Mucosa of rectum (tissue), 2 donors: ENCODE measurements around the gene BICD2.
"Not testable (repeated sequence)": the region's sequence is repeated elsewhere in the genome, so short reads cannot be mapped to it uniquely, and the experiment has no call there.

ENCODE experiments used
- H3K27ac ChIP-seq, 2 donors: one replicate each; pipeline ENCODE4 v1.7.0; 2013; ENCODE audit warnings: inconsistent platforms in 2 of 2, low read depth in 2 of 2, low read length in 2 of 2
- H3K27me3 ChIP-seq, 2 donors: one replicate each; pipeline ENCODE4 v1.7.0; 2013; ENCODE audit warnings: low read length in 2 of 2; ENCODE audit not compliant: control insufficient read depth in 2 of 2, insufficient read depth in 2 of 2
- H3K36me3 ChIP-seq, 2 donors: one replicate each; pipeline ENCODE4 v1.7.0; 2013; ENCODE audit warnings: low read length in 2 of 2; ENCODE audit not compliant: control insufficient read depth in 2 of 2, insufficient read depth in 2 of 2
- H3K4me1 ChIP-seq, 2 donors: one replicate each; pipeline ENCODE4 v1.7.0; 2013; ENCODE audit warnings: low read length in 2 of 2, mild to moderate bottlenecking in 1 of 2; ENCODE audit not compliant: control insufficient read depth in 2 of 2, insufficient read depth in 2 of 2
- H3K4me3 ChIP-seq, 2 donors: one replicate each; pipeline ENCODE4 v1.7.0; 2013; ENCODE audit warnings: low read length in 2 of 2
- H3K9ac ChIP-seq, 2 donors: one replicate each; pipeline ENCODE4 v1.7.0; 2013; ENCODE audit warnings: low read length in 2 of 2, low read depth in 1 of 2, mild to moderate bottlenecking in 1 of 2
- H3K9me3 ChIP-seq, 2 donors: one replicate each; pipeline ENCODE4 v1.7.0; 2013; ENCODE audit warnings: low read length in 2 of 2; ENCODE audit not compliant: control insufficient read depth in 2 of 2
- donor health status: healthy.
- donor health status: Normal muscosa, but diverticular disease.

The BICD2 gene

DNA sequence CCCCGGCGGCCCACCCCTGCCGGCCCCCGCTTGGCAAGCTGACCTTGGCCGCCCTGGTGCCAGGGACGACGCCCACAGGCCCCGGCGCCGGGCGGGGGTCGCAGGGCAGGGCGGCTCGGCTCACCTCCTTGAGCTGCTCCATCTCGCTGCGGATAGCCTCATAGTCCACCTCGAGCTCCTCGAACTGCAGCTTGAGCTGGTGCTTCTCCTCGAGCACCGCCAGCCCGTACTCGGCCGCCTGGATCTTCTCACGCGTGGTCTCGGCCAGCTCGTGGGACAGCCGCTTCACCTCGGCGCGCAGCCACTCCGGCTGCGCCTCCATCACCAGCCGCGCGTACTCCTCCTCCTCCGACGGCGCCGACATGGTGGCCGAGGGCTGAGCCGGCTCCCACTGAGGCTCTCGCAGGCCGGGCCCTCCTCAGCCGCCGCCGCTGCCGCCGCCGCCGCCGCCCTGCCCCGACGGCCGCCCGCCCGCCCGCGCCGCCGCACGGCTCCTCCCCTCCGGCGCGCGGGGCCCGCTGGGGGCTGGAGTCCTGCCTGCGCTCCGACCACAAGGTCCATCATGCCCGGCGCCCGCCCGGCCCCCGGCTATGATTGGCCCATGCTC lies at the start of gene BICD2:
TSS of gene BICD2 (minus strand) at position 453 of the 607 bp plus-strand sequence. CDS start at position 364, 89 bp downstream.
- Histone ChIP-seq H3K27me3 (no peaks in the 10 kb centered on the region), H3K4me1 (peaks cover 30 to 35% of the 10 kb centered on the region in 2 donors), H3K36me3 (no peaks in the 10 kb centered on the region), H3K9me3 (no peaks in the 10 kb centered on the region), H3K4me3 (peak within 1 kb of the TSS; percentile 84 to 92), H3K27ac (peak within 1 kb of the TSS; percentile 97 to 100), H3K9ac (peak within 1 kb of the TSS; percentile 84 to 86)

DNA sequence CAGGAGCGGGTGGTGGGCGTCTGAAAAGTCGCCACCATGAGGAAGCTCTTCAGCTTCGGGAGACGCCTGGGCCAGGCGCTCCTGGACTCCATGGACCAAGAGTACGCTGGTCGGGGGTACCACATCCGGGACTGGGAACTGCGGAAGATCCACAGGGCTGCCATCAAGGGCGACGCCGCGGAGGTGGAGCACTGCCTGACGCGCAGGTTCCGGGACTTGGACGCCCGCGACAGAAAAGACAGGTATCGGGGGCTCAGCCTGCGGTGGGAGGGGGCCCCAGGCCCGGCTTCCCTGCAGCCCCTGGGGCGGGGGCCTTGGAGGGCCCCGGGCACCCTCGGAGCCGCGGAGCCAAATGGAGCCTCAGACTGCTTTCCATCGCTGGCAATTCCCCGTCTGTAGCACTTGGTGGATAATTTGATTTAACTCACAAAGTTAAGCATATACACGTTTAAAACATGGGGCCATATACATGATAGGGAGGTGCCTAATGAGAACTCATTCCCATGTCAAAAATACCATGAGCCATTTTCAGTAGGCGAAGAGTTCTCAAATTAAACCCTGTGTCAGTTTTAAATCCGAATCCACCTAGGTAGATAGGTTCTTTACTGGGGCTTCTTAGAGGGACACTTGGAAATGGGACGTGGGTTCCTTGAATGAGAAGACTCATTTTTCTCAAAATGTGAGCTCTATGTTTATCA lies 45.1 kb upstream of the BICD2 start:
- H3K4me3 ChIP-seq, H3K9me3 ChIP-seq, H3K9ac ChIP-seq, H3K27ac ChIP-seq, H3K36me3 ChIP-seq, H3K4me1 ChIP-seq: not testable (repeated sequence)
- peaks cover 54 to 67% of the 10 kb centered on the region in 2 donors for H3K27me3 ChIP-seq

DNA sequence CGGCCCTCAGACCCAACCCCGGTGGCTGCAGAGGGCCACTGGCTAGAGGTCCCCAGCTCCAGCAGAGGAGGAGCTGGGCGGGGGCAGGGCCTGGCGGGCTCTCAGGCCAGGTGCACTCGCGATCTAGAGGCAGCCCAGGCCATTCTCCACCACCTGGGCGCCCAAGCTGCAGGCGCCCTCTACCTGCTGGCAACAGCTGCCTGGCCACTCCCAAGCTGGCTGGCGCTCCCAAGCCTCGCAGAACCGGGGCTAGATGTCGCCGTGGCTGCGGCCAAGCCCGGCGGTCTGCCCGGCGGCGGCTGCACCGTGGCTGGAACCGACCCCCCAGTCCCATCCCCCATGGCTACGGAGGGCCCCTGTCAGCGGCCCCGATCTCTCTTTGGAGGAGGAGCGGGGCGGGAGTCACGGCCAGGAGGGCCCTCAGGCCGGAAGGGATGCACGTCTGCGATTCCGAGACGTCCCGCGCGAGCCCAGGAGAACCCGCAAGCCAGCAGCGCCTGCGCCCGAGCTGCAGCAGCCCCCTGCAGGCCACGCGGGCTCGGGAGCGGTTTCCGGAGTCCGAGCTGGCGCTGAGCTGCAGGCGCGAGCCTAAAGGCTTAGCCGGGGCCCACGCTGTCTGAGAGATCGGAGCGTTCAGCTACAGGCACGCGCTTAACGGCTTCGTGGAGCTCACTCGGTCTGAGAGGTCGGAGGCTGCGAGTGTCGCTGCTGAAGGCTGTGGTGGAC lies 44.3 kb upstream of the BICD2 start:
- H3K27me3 ChIP-seq = peaks cover 59 to 76% of the 10 kb centered on the region in 2 donors
- H3K4me3 ChIP-seq = peak overlapping the region; percentile 41 to 48
- no peaks in the 10 kb centered on the region for H3K36me3 ChIP-seq
- no peak overlapping the region for H3K27ac ChIP-seq
- peak overlapping the region in 1 of 2 donors; percentile 17 for H3K9ac ChIP-seq
- H3K9me3 ChIP-seq = no peaks in the 10 kb centered on the region
- peaks cover 0 to 7% of the 10 kb centered on the region in 2 donors for H3K4me1 ChIP-seq

DNA sequence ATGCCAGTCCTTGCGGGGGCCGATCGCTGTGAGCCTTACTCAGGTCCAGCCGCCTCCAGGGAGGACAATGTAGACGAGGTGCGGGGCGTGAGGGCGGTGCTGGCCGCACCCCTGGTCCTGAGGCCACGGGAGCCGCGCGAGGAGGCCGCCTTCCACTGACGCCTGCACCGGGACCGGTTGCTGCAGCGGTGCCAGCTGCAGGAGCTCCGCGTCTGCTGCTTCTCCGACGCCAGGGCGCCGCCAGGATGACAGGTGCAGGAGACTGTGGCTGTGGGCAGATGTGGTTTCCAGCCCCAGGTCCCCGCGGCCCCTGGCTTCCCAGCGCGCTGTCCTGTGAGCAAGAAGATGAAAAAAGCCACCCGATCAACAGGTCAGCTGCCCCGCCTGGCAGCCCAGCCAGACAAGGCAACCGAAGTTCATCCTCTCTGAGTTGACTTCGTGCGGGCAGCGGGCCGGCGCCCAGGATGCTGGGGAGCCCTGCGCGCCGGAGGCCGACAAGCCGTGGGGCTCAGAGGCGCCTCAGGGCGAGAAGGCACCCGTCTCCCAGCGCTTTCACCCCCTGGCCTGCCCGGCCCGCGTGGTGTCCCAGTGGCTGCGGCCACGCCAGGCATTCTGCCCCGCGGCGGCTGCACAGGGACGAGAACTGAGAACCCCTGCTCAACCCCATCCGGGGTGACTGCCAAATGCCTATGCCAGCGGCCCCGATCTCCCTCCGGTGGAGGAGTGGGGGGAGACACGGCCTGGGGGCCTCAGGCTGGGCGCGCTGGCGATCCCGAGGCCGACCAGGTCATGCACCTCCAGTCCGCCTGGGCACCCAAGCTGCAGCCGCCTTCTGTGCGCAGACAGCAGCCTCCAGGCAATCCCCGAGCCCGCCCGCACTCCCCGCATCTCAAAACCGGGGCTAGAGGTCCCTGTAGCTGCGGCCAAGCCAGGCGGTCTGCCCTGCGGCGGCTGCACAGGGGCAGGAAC lies 43.4 kb upstream of the BICD2 start:
- Histone ChIP-seq H3K4me3 (no peak overlapping the region), H3K27ac (no peak overlapping the region), H3K4me1 (peaks cover 0 to 7% of the 10 kb centered on the region in 2 donors), H3K9me3 (no peaks in the 10 kb centered on the region), H3K36me3 (no peaks in the 10 kb centered on the region), H3K9ac (no peak overlapping the region), H3K27me3 (peaks cover 59 to 73% of the 10 kb centered on the region in 2 donors)

DNA sequence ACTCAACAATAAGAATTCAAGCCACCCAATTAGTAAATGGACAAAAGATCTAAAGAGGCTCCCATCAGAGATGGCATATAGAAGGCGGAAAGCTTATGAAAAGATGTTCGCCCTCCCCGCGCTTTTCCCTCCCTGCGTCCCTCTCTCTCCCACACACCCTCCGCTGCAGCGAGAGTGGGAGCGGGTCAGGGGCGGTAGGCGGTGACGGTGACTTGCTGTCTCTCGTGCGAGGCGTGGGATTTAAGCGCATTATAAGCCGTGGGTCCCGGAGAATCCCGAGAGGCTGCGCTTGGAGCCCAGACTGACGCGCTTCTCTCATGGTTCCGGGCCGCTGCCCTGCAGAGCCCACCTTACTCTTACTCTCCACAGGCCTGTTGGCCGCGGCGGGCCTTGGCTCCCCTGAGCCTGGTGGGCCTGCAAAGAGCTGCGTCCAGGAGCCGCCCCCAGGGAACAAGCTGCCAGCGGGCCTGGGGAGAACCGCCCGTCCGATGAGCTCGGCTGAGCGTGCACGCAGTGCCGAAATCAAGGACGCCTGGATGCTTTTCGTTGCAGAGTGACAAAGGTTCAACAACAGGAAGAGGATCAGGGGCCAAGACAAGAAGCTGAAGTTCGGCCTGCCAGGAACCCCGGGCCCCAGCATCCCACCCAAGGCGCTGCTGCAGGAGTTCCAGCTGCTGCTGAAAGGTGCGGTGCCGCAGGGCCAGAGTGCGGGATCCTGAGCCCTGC lies 42.6 kb upstream of the BICD2 start:
- Histone ChIP-seq H3K4me1 (peaks cover 0 to 7% of the 10 kb centered on the region in 2 donors), H3K9ac (no peak overlapping the region), H3K36me3 (no peaks in the 10 kb centered on the region), H3K9me3 (no peaks in the 10 kb centered on the region), H3K4me3 (no peak overlapping the region), H3K27me3 (peaks cover 59 to 67% of the 10 kb centered on the region in 2 donors), H3K27ac (no peak overlapping the region)

DNA sequence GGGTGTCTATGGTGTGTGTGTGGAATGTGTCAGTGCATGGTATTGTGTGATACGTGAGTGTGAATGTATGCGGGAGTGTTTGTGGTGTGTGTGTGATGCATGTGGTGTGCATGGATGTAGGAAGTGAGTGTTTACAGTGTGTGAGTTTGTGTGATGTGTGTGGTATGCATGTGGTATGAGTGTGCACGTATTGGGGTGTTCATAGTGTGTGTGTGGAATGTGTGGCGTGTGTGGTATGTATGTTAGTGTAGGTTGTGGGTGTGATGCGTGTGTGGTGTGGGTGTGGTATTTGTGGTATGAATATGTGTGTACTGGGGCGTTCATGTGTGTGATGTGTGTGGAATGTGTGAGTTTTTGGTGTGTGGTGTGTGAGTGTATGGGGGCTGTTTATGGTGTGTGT lies 40.1 kb upstream of the BICD2 start:
- no peak overlapping the region for H3K4me3 ChIP-seq
- peaks cover 49 to 51% of the 10 kb centered on the region in 2 donors for H3K27me3 ChIP-seq
- H3K9ac ChIP-seq = no peak overlapping the region
- H3K9me3 ChIP-seq = no peaks in the 10 kb centered on the region
- peaks cover 0 to 7% of the 10 kb centered on the region in 2 donors for H3K4me1 ChIP-seq
- no peak overlapping the region for H3K27ac ChIP-seq
- H3K36me3 ChIP-seq = no peaks in the 10 kb centered on the region

DNA sequence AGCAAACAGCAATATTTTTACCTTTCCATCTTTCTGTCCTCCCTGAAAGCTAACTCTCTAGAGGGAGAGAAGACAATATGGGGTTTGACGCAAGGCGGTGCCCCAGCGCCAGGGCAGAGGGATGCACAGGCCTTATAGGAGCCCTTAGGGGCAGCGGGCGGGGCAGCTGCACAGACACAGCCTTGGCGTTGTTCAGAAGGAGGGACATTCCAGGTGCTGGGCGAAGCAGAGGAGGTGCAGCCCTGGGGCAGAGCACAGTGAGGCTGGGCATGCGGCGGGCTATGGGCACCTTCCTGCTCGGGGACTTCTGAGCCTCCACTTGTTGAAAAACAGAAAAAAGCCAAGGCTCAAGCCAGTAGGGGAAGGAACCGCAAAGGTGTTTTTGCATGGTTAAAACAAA lies 33.7 kb upstream of the BICD2 start:
- H3K27me3 ChIP-seq = peaks cover 11 to 21% of the 10 kb centered on the region in 2 donors
- no peak overlapping the region for H3K27ac ChIP-seq
- no peak overlapping the region for H3K4me3 ChIP-seq
- H3K4me1 ChIP-seq = no peaks in the 10 kb centered on the region
- no peaks in the 10 kb centered on the region for H3K9me3 ChIP-seq
- no peak overlapping the region for H3K9ac ChIP-seq
- H3K36me3 ChIP-seq = no peaks in the 10 kb centered on the region

DNA sequence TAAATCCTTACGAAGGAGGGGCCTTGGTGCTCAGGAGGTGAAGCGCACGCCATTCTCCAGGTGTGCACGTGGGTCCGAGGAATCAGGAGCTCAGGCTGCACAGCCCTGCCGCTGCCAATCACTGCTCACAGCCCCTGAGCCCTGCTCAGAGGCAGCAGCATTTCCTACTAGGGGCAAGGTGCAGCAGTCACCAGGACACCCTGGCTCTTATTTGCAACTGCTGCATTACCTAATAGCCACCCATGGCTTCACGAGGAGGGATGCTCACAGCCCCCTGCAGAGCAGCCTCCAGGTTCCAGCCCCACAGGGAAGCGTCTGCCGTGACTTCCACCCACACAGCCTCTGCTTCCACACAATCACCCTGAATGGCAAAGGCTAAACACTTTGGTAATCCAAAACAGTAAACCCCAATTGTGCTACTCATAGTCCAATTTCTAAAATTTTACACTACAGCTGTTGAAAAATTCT lies 31.7 kb upstream of the BICD2 start:
- H3K27ac ChIP-seq, H3K9ac ChIP-seq, H3K9me3 ChIP-seq, H3K4me3 ChIP-seq, H3K36me3 ChIP-seq, H3K4me1 ChIP-seq: not testable (repeated sequence)
- peaks cover 8 to 21% of the 10 kb centered on the region in 2 donors for H3K27me3 ChIP-seq
